HEK293T (cell line): Measurements from ENCODE around the gene MORC1.

Experiments
- ARNT ChIP-seq: fragments of 450-650 bp; IDR thresholded peaks from 2 replicates; pipeline ENCODE4 v1.6.1; 2017; ENCODE audit warnings: mild to moderate bottlenecking
- BHLHE40 ChIP-seq: fragments of 450-650 bp; IDR thresholded peaks from 2 replicates; pipeline ENCODE4 v1.6.1; 2016; ENCODE audit warnings: mild to moderate bottlenecking, moderate library complexity, borderline replicate concordance
- CTBP1 ChIP-seq: fragments of 450-650 bp; IDR thresholded peaks from 2 replicates; pipeline ENCODE4 v1.6.1; 2016; ENCODE audit warnings: borderline replicate concordance
- FOXA1 ChIP-seq: fragments of 450-650 bp; IDR thresholded peaks from 2 replicates; pipeline ENCODE4 v1.6.1; 2016; ENCODE audit warnings: mild to moderate bottlenecking
- FOXM1 ChIP-seq: fragments of 450-650 bp; IDR thresholded peaks from 2 replicates; pipeline ENCODE4 v1.6.1; 2017; ENCODE audit warnings: mild to moderate bottlenecking, borderline replicate concordance
- L3MBTL2 ChIP-seq: fragments of 450-650 bp; conservative IDR thresholded peaks from 2 replicates; pipeline ENCODE4 v1.6.1; 2016; ENCODE audit warnings: mild to moderate bottlenecking
- LEF1 ChIP-seq: fragments of 450-650 bp; IDR thresholded peaks from 2 replicates; pipeline ENCODE4 v1.6.1; 2017; ENCODE audit warnings: mild to moderate bottlenecking, borderline replicate concordance
- SP1 ChIP-seq: fragments of 450-650 bp; IDR thresholded peaks from 2 replicates; pipeline ENCODE4 v1.6.1; 2017
- SUZ12 ChIP-seq: fragments of 450-650 bp; IDR thresholded peaks from 2 replicates; pipeline ENCODE4 v1.6.1; 2016; ENCODE audit warnings: mild to moderate bottlenecking
- TARDBP ChIP-seq: fragments of 450-650 bp; IDR thresholded peaks from 2 replicates; pipeline ENCODE4 v1.6.1; 2016
- ZNF384 ChIP-seq: fragments of 450-650 bp; IDR thresholded peaks from 2 replicates; pipeline ENCODE4 v1.6.1; 2016

GRCh38 chr3:109149078-109149477 lies 31.1 kb upstream of the MORC1 start:
- no peak for TF ChIP-seq BHLHE40
- no peak for TF ChIP-seq TARDBP
- no peak for TF ChIP-seq ZNF384
- no peak for TF ChIP-seq FOXM1
- no peak for TF ChIP-seq SP1
- no peak for TF ChIP-seq ARNT
- TF ChIP-seq L3MBTL2, result no peak
- no peak for TF ChIP-seq CTBP1
- no peak for TF ChIP-seq FOXA1
- no peak for TF ChIP-seq SUZ12
- TF ChIP-seq LEF1, result no peak
